OCI-LY1 (cell line): Measurements from ENCODE around the gene TVP23A.

Experiments used
- CTCF ChIP-seq: fragments of 200-600 bp; sonication (generic), shearing (Covaris generic); IDR thresholded peaks from 2 replicates; pipeline ENCODE4 v1.5.1; 2017; ENCODE audit warnings: mild to moderate bottlenecking, antibody characterized with exemption, low read length, moderate library complexity, mixed read lengths
- EZH2 ChIP-seq: fragments of 200-600 bp; sonication (generic), shearing (Covaris generic); IDR thresholded peaks from 2 replicates; pipeline ENCODE4 v1.8.0; 2017; ENCODE audit warnings: borderline replicate concordance, mixed run types, mild to moderate bottlenecking, antibody characterized with exemption, low read length, moderate library complexity, mixed read lengths

GRCh38 chr16:10833271-10833670 is 14.7 kb upstream of the TVP23A start:
- TF ChIP-seq CTCF (no peak), EZH2 (no peak)
